Esophagus (tissue), 2 donors: Measurements from ENCODE around the gene TACC2. TPM values are rescaled to one million over a fixed set of nuclear protein-coding genes. Genes with fewer than 3 reads are reported as not detected.

Experiments used
- H3K27ac ChIP-seq, 2 donors: one replicate each; pipeline ENCODE4 v1.5.1; 2013; ENCODE audit warnings: low read depth in 2 of 2, mild to moderate bottlenecking in 2 of 2, inconsistent platforms in 1 of 2, low read length in 1 of 2, moderate library complexity in 1 of 2
- H3K27me3 ChIP-seq, 2 donors: one replicate each; pipeline ENCODE4 v1.6.1; 2013; ENCODE audit warnings: low read length in 2 of 2, control low read depth in 1 of 2, mild to moderate bottlenecking in 1 of 2; ENCODE audit not compliant: insufficient read depth in 2 of 2, control insufficient read depth in 1 of 2
- H3K36me3 ChIP-seq, 2 donors: one replicate each; pipeline ENCODE4 v1.6.1; 2013; ENCODE audit warnings: low read length in 1 of 2; ENCODE audit not compliant: control insufficient read depth in 2 of 2, insufficient read depth in 2 of 2
- H3K4me1 ChIP-seq, 2 donors: one replicate each; pipeline ENCODE4 v1.6.1; 2013; ENCODE audit warnings: low read length in 1 of 2; ENCODE audit not compliant: control insufficient read depth in 2 of 2, insufficient read depth in 2 of 2
- H3K4me3 ChIP-seq, 2 donors: one replicate each; pipeline ENCODE4 v1.5.1; 2013; ENCODE audit warnings: low read length in 2 of 2, mild to moderate bottlenecking in 2 of 2, low read depth in 1 of 2, moderate library complexity in 1 of 2
- H3K9me3 ChIP-seq, 2 donors: one replicate each; pipeline ENCODE4 v1.6.1; 2013; ENCODE audit warnings: mild to moderate bottlenecking in 2 of 2, low read depth in 1 of 2, low read length in 1 of 2, moderate library complexity in 1 of 2; ENCODE audit not compliant: control insufficient read depth in 2 of 2, insufficient read depth in 1 of 2
- WGBS, 2 donors: extraction: QIAGEN DNeasy Blood & Tissue Kit; methylation state at CpG; one replicate each; pipeline ENCODE4 v1.1.7; 2013; 5-methylcytosine and 5-hydroxymethylcytosine counted together
- polyA plus RNA-seq, 2 donors: library from polyadenylated mRNA; stranded (reverse); fragments of 200-250 nt; gene quantifications; one replicate each; pipeline ENCODE4 v1.2.3, GENCODE V29; 2013
- donor health status: healthy with polysubstance abuse.
- donor health status: Bipolar disorder and iron deficiency.

TACC2 gene
- polyA plus RNA-seq, 2 donors, result 47.8 to 51.8 TPM

- 44 to 58% methylated on average over 15 of the region's 15 CpGs for WGBS, 2 donors
- no peaks in the 10 kb centered on the region for H3K27me3 ChIP-seq
- peaks cover 19 to 28% of the 10 kb centered on the region in 2 donors for H3K4me1 ChIP-seq
- no peak overlapping the region for H3K4me3 ChIP-seq
- H3K27ac ChIP-seq, result peak overlapping the region; percentile 81 to 90
- H3K36me3 ChIP-seq, result peaks cover 5 to 14% of the 10 kb centered on the region in 2 donors
- no peaks in the 10 kb centered on the region for H3K9me3 ChIP-seq
Measured at GRCh38 chr10:122141821-122142640, 153.1 kb downstream of the TACC2 start.

GRCh38 chr10:122142641-122143237, 153.8 kb downstream of the TACC2 start:
- H3K4me3 ChIP-seq, result no peak overlapping the region
- H3K4me1 ChIP-seq, result peaks cover 19 to 28% of the 10 kb centered on the region in 2 donors
- H3K27me3 ChIP-seq, result no peaks in the 10 kb centered on the region
- 19 to 24% methylated on average over 14 of the region's 14 CpGs for WGBS, 2 donors
- H3K36me3 ChIP-seq, result peaks cover 5 to 12% of the 10 kb centered on the region in 2 donors
- no peaks in the 10 kb centered on the region for H3K9me3 ChIP-seq
- H3K27ac ChIP-seq, result peak overlapping the region; percentile 81 to 90

- 55 to 58% methylated on average over 14 of the region's 14 CpGs for WGBS, 2 donors
- H3K36me3 ChIP-seq, result peaks cover 5 to 12% of the 10 kb centered on the region in 2 donors
- no peaks in the 10 kb centered on the region for H3K9me3 ChIP-seq
- no peaks in the 10 kb centered on the region for H3K27me3 ChIP-seq
- H3K4me1 ChIP-seq, result peaks cover 20 to 28% of the 10 kb centered on the region in 2 donors
- peak overlapping the region; percentile 66 to 81 for H3K27ac ChIP-seq
- H3K4me3 ChIP-seq, result no peak overlapping the region
Measured at GRCh38 chr10:122143238-122143841, 154.4 kb downstream of the TACC2 start.

GRCh38 chr10:122144199-122144598, 155.2 kb downstream of the TACC2 start:
- Histone ChIP-seq H3K27ac (no peak overlapping the region), H3K4me1 (peaks cover 21 to 28% of the 10 kb centered on the region in 2 donors), H3K9me3 (no peaks in the 10 kb centered on the region), H3K27me3 (no peaks in the 10 kb centered on the region), H3K4me3 (no peak overlapping the region), H3K36me3 (peaks cover 5 to 12% of the 10 kb centered on the region in 2 donors)
- WGBS, 2 donors, result 44 to 52% methylated on average over 2 of the region's 2 CpGs

GRCh38 chr10:122145113-122145512, 156.2 kb downstream of the TACC2 start:
- Histone ChIP-seq H3K9me3 (no peaks in the 10 kb centered on the region), H3K4me1 (peaks cover 18 to 31% of the 10 kb centered on the region in 2 donors), H3K36me3 (peaks cover 5 to 9% of the 10 kb centered on the region in 2 donors), H3K27me3 (no peaks in the 10 kb centered on the region), H3K4me3 (no peak overlapping the region), H3K27ac (no peak overlapping the region)
- 96 to 99% methylated on average over 2 of the region's 2 CpGs for WGBS, 2 donors

- Histone ChIP-seq H3K27ac (peak overlapping the region in 1 of 2 donors; percentile 44), H3K27me3 (no peaks in the 10 kb centered on the region), H3K4me1 (peaks cover 12 to 20% of the 10 kb centered on the region in 2 donors), H3K9me3 (no peaks in the 10 kb centered on the region), H3K4me3 (no peak overlapping the region), H3K36me3 (peaks cover 5 to 11% of the 10 kb centered on the region in 2 donors)
- 33 to 46% methylated on average over 7 of the region's 7 CpGs for WGBS, 2 donors
Measured at GRCh38 chr10:122147663-122148062, 158.7 kb downstream of the TACC2 start.

- Histone ChIP-seq H3K36me3 (peaks cover 5 to 13% of the 10 kb centered on the region in 2 donors), H3K9me3 (no peaks in the 10 kb centered on the region), H3K4me1 (peaks cover 7 to 14% of the 10 kb centered on the region in 2 donors), H3K27me3 (no peaks in the 10 kb centered on the region), H3K4me3 (no peak overlapping the region), H3K27ac (peak overlapping the region; percentile 11 to 81)
- 50 to 52% methylated on average over 15 of the region's 15 CpGs for WGBS, 2 donors
Measured at GRCh38 chr10:122148876-122149560, 160.1 kb downstream of the TACC2 start.

GRCh38 chr10:122149561-122150505, 160.9 kb downstream of the TACC2 start:
- Histone ChIP-seq H3K4me3 (no peak overlapping the region), H3K4me1 (peaks cover 8 to 15% of the 10 kb centered on the region in 2 donors), H3K27ac (peak overlapping the region; percentile 11 to 81), H3K36me3 (peaks cover 5 to 11% of the 10 kb centered on the region in 2 donors), H3K27me3 (no peaks in the 10 kb centered on the region), H3K9me3 (no peaks in the 10 kb centered on the region)
- WGBS, 2 donors, result 69 to 70% methylated on average over 41 of the region's 41 CpGs
